Neural cell (in vitro differentiated cells): ENCODE measurements around the gene MAML2. TPM values are rescaled to one million over a fixed set of nuclear protein-coding genes. Genes with fewer than 3 reads are reported as not detected.

Experiments
- H2AFZ ChIP-seq: fragments of 200-600, 300-800 bp; sonication (generic), shearing (Covaris generic); 2 replicates; pipeline ENCODE4 v1.6.0; 2014; ENCODE audit warnings: low read depth, mild to moderate bottlenecking, antibody characterized with exemption, low read length, moderate library complexity
- H3F3A ChIP-seq: fragments of 200-600 bp; shearing (Covaris generic); 2 replicates; pipeline ENCODE4 v1.6.1; 2016; ENCODE audit warnings: mild to moderate bottlenecking, moderate library complexity, mixed read lengths, antibody characterized with exemption, low read length; ENCODE audit not compliant: insufficient read depth, poor library complexity, severe bottlenecking
- H3K27ac ChIP-seq: fragments of 200-600, 300-800 bp; sonication (generic), shearing (Covaris generic); 2 replicates; pipeline ENCODE4 v1.5.1; 2014; ENCODE audit warnings: mild to moderate bottlenecking, low read length, moderate library complexity
- H3K27me3 ChIP-seq: fragments of 300-800, 200-600 bp; sonication (generic), shearing (Covaris generic); 2 replicates; pipeline ENCODE4 v1.6.0; 2014; ENCODE audit warnings: mild to moderate bottlenecking, low read depth, low read length, moderate library complexity; ENCODE audit not compliant: insufficient read depth
- H3K36me3 ChIP-seq: fragments of 300-800, 200-600 bp; sonication (generic), shearing (Covaris generic); 2 replicates; pipeline ENCODE4 v1.5.1; 2014; ENCODE audit warnings: mild to moderate bottlenecking, antibody characterized with exemption, low read length, moderate library complexity; ENCODE audit not compliant: insufficient read depth
- H3K4me2 ChIP-seq: fragments of 300-800, 200-600 bp; sonication (generic), shearing (Covaris generic); 2 replicates; pipeline ENCODE4 v1.6.0; 2014; ENCODE audit warnings: mild to moderate bottlenecking, low read length
- H3K4me3 ChIP-seq: fragments of 300-800, 200-600 bp; sonication (generic), shearing (Covaris generic); 2 replicates; pipeline ENCODE4 v1.5.1; 2014; ENCODE audit warnings: mild to moderate bottlenecking, low read length, moderate library complexity
- H3K79me2 ChIP-seq: fragments of 200-600 bp; shearing (Covaris generic); replicated peaks from 2 replicates; pipeline ENCODE4 v1.6.0; 2014; ENCODE audit warnings: mild to moderate bottlenecking, low read length, moderate library complexity; ENCODE audit not compliant: insufficient read depth
- H3K9ac ChIP-seq: fragments of 300-800, 200-600 bp; sonication (generic), shearing (Covaris generic); 2 replicates; pipeline ENCODE4 v1.6.1; 2016; ENCODE audit warnings: mild to moderate bottlenecking, low read length, mixed read lengths
- H3K9me2 ChIP-seq: fragments of 200-600 bp; shearing (Covaris generic); 2 replicates; pipeline ENCODE4 v1.6.1; 2016; ENCODE audit warnings: mild to moderate bottlenecking, low read length, mixed read lengths; ENCODE audit not compliant: insufficient read depth
- H3K9me3 ChIP-seq: fragments of 200-600, 300-800 bp; sonication (generic), shearing (Covaris generic); 2 replicates; pipeline ENCODE4 v1.6.1; 2016; ENCODE audit warnings: mild to moderate bottlenecking, mixed run types, low read length, moderate library complexity, mixed read lengths
- H4K20me1 ChIP-seq: fragments of 200-600 bp; shearing (Covaris generic); 2 replicates; pipeline ENCODE4 v1.6.1; 2016; ENCODE audit warnings: mild to moderate bottlenecking, mixed run types; ENCODE audit not compliant: insufficient read depth
- CTCF ChIP-seq: fragments of 450-650 bp; IDR thresholded peaks from 2 replicates; pipeline ENCODE4 v1.5.1; 2014; ENCODE audit warnings: antibody characterized with exemption, mild to moderate bottlenecking, moderate library complexity; ENCODE audit not compliant: poor library complexity, severe bottlenecking
- EP300 ChIP-seq: fragments of 450-650 bp; conservative IDR thresholded peaks from 2 replicates; pipeline ENCODE4 v1.6.1; 2014; ENCODE audit warnings: antibody characterized with exemption, mild to moderate bottlenecking, moderate library complexity; ENCODE audit not compliant: poor library complexity, severe bottlenecking
- EZH2 ChIP-seq: fragments of 200-600, 300-800 bp; shearing (Covaris generic), sonication (generic); IDR thresholded peaks from 2 replicates; pipeline ENCODE4 v1.6.1; 2014; ENCODE audit warnings: antibody characterized with exemption, low read length, borderline replicate concordance, mild to moderate bottlenecking; ENCODE audit not compliant: insufficient read depth, poor library complexity, severe bottlenecking
- MXI1 ChIP-seq: fragments of 450-650 bp; conservative IDR thresholded peaks from 2 replicates; pipeline ENCODE4 v1.6.1; 2014; ENCODE audit warnings: antibody characterized with exemption, mild to moderate bottlenecking; ENCODE audit not compliant: poor library complexity, severe bottlenecking
- POLR2AphosphoS5 ChIP-seq: IDR thresholded peaks from 2 replicates; pipeline ENCODE4 v1.6.1; 2012
- RAD21 ChIP-seq: fragments of 450-650 bp; conservative IDR thresholded peaks from 2 replicates; pipeline ENCODE4 v1.6.1; 2014; ENCODE audit warnings: antibody characterized with exemption, mild to moderate bottlenecking, moderate library complexity
- REST ChIP-seq: IDR thresholded peaks from 2 replicates; pipeline ENCODE4 v1.6.1; 2012; ENCODE audit warnings: borderline replicate concordance
- SMC3 ChIP-seq: fragments of 450-650 bp; conservative IDR thresholded peaks from 2 replicates; pipeline ENCODE4 v1.6.1; 2014; ENCODE audit warnings: antibody characterized with exemption, mild to moderate bottlenecking, moderate library complexity; ENCODE audit not compliant: poor library complexity
- TAF1 ChIP-seq: IDR thresholded peaks from 2 replicates; pipeline ENCODE4 v1.6.1; 2012; ENCODE audit warnings: low read depth
- polyA plus RNA-seq: library from polyadenylated mRNA; depleted of rRNA; stranded (reverse); fragments of >200 nt; gene quantifications from 2 replicates; pipeline ENCODE4 v1.2.3, GENCODE V29; 2014

The MAML2 gene
- polyA plus RNA-seq, 1 donor from 2014 or later, result 3.6 TPM

DNA sequence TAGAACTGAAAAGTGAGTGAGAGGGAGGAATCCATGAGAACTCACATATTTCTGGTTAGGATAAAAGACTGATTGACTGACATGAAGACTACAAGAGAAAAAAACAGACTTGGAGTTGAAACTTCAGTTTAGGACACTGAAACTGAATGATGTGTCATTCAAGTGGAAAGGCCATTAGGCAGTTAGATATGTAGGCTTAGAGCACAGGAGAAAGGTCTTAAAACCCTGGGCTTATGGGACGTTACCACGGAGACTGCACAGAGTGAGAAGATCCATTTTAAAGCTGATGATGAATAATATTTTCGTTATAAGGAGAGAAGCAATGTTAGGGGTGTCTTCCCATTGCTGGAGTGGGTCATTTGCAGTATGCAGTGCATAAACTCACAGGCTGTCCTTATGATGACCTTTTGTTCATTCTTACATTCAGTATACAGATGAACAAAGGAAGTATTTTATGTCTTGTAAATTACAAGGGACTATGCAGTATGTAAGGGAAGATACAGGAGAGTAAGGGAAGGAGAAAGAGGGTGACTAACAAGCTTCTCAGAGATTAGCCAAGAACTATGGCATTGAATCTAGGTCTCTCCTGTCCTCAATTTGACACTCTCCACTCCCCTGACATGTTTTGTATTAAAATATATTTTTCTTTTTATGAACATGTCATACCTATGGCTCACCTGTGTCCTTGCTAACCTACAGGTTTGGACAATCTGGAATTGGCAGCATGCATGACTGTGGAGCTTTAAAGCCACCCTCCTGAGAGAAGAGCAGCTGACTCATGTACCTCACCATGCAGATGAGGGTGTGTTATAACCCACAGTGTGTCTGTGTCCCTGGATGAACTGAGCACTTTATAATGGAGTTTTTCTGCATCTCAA, 63.7 kb downstream of the MAML2 start:
- H3K79me2 ChIP-seq, result no peaks in the 10 kb centered on the region
- H3K4me3 ChIP-seq, result no peak overlapping the region
- H3K27ac ChIP-seq, result no peak overlapping the region
- H3F3A ChIP-seq, result no peaks in the 10 kb centered on the region
- H3K4me2 ChIP-seq, result no peak overlapping the region
- H3K9ac ChIP-seq, result no peak overlapping the region
- no peaks in the 10 kb centered on the region for H3K9me3 ChIP-seq
- H3K27me3 ChIP-seq, result no peaks in the 10 kb centered on the region
- H4K20me1 ChIP-seq, result no peaks in the 10 kb centered on the region
- no peak overlapping the region for H2AFZ ChIP-seq
- H3K9me2 ChIP-seq, result no peaks in the 10 kb centered on the region
- H3K36me3 ChIP-seq, result no peaks in the 10 kb centered on the region
- TF ChIP-seq EP300 (no peak), EZH2 (no peak), MXI1 (no peak)

DNA sequence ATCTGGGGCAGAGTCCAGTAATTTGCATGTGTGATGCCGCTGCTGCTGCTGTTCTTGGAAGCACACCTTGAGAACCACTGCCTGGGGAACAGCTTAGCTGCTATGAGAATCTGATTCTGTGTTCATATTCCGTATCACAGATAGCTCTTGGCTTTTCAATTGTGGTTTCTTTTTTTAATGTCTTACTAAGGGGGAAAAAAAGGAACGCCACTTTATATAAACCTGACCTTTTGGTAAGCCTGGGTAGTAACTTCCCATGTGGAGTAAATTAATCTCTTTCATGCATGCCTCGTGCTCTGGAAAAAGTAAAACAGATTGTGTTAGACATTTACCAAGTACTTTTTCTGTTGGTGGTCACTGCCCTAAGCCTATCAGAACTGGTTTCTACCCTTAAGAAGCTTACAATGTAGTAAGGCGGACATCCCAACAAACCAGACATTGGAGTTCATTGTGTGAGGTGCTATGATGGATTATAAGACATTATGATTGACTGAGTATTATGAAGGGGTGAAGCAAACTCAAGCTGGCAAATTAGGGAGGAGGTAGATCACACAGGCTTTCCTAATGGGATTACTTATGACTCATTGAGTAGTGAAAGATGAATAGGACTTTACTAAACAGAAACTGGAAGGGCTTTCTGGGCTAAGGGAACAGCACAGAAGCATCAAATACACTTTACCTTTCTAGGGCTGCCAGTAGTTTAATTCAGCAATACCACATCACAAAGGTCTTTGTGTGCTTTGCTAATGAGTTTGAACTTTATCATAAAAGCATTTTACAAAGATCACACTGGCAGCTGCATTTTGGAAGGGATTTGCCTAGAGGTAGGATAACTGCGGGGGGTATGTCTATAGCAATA, 64.7 kb downstream of the MAML2 start:
- H3K36me3 ChIP-seq, result no peaks in the 10 kb centered on the region
- no peaks in the 10 kb centered on the region for H3K79me2 ChIP-seq
- no peak overlapping the region for H3K27ac ChIP-seq
- no peak overlapping the region for H2AFZ ChIP-seq
- H3K4me3 ChIP-seq, result no peak overlapping the region
- H3K27me3 ChIP-seq, result no peaks in the 10 kb centered on the region
- H3K4me2 ChIP-seq, result no peak overlapping the region
- H3F3A ChIP-seq, result no peaks in the 10 kb centered on the region
- H3K9me3 ChIP-seq, result no peaks in the 10 kb centered on the region
- H3K9me2 ChIP-seq, result no peaks in the 10 kb centered on the region
- no peaks in the 10 kb centered on the region for H4K20me1 ChIP-seq
- H3K9ac ChIP-seq, result no peak overlapping the region
- TF ChIP-seq SMC3 (no peak), RAD21 (no peak), MXI1 (no peak), EZH2 (no peak), TAF1 (no peak), EP300 (no peak), REST (no peak), CTCF (no peak), POLR2AphosphoS5 (no peak)
